ENCODE results near the gene PDZD4.

The PDZD4 gene

DNA sequence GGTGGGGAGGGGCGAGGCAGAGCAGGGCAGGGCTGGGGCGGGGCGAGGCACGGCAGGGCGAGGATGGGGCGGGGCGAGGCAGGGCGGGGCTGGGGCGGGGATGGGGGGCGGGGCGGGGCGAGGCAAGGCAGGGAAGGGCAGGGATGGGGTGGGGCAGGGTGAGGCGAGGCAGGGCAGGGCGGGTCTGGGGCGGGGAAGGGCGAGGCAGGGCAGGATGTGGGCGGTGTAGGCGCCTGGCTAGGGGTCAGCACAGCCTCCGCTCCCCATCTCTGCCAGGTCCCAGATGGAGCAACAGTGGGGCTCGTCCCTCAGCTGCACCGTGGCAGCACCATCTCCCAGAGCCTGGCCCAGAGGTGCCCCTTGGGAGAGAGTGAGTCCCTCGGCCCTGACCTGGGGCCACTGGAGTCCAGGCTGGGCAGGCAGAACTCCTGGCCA lies 53.7 kb downstream of the PDZD4 start:
- Histone ChIP-seq H3K9ac (ENCODE audit: low read depth, low read length) (no peak overlapping the region), H3K9me3 (ENCODE audit: control insufficient read depth, insufficient read depth, low read length) (no peaks in the 10 kb centered on the region), H3K27me3 (ENCODE audit: control insufficient read depth, insufficient read depth, low read length) (no peaks in the 10 kb centered on the region), H3K4me3 (ENCODE audit: low read depth, low read length) (no peak overlapping the region), H3K36me3 (ENCODE audit: control insufficient read depth, insufficient read depth, low read length) (no peaks in the 10 kb centered on the region), H3K4me1 (ENCODE audit: control insufficient read depth, insufficient read depth, low read length) (no peaks in the 10 kb centered on the region)

DNA sequence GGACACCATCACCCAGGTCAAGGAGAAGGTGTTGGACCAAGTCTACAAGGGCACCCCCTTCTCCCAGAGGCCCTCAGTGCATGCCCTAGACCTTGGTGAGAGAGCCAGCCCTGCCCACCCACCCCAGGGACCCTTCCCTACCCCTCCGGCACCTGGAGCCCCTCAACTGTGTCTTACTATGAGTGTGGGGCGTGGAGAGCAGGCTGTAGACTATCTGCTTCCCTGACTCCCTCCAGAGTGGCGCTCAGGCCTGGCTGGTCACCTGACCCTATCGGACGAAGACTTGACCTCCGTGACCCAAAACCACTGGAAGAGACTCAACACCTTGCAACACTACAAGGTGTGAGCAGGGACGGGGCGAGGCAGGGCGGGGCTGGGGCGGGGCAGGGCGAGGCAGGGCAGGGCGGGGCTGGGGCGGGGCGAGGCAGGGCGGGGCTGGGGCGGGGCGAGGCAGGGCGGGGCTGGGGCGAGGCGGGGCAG lies 54.2 kb downstream of the PDZD4 start:
- Histone ChIP-seq H3K4me3 (ENCODE audit: low read depth, low read length) (no peak overlapping the region), H3K9ac (ENCODE audit: low read depth, low read length) (no peak overlapping the region), H3K9me3 (ENCODE audit: control insufficient read depth, insufficient read depth, low read length) (no peaks in the 10 kb centered on the region), H3K27me3 (ENCODE audit: control insufficient read depth, insufficient read depth, low read length) (no peaks in the 10 kb centered on the region), H3K36me3 (ENCODE audit: control insufficient read depth, insufficient read depth, low read length) (no peaks in the 10 kb centered on the region), H3K4me1 (ENCODE audit: control insufficient read depth, insufficient read depth, low read length) (no peaks in the 10 kb centered on the region)

DNA sequence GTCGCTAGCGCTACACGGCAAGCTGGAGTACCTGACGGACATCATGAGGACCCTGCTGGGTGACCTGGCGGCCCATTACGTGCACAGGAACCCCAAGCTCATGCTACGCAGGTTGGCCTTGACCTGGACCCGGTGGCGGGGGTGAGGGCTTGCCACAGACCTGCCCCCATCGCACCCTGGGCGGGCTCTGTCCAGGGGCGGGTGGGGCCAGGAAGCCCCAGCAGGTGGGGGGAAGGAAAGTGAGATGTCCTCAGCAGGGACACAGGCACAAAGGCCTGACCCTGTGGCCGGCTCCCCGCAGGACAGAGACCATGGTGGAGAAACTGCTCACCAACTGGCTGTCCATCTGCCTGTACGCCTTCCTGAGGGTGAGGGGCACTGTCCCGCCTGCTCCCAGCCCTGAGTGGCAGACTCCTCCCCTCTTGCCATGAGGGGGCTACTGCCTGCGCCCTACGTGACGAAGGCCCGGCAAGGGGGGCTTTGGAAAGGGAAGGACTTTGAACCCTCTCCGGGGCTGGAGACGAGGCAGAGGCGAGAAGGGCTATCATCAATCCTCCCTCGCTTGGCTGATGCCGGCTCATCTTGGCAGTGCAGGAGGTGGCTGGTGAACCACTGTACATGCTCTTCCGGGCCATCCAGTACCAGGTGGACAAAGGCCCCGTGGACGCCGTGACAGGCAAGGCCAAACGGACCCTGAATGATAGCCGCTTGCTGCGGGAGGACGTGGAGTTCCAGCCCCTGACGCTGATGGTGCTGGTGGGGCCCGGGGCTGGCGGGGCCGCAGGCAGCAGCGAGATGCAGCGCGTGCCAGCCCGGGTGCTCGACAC lies 54.8 kb downstream of the PDZD4 start:
- Histone ChIP-seq H3K27me3 (ENCODE audit: control insufficient read depth, insufficient read depth, low read length) (no peaks in the 10 kb centered on the region), H3K4me1 (ENCODE audit: control insufficient read depth, insufficient read depth, low read length) (no peaks in the 10 kb centered on the region), H3K36me3 (ENCODE audit: control insufficient read depth, insufficient read depth, low read length) (no peaks in the 10 kb centered on the region), H3K9ac (ENCODE audit: low read depth, low read length) (no peak overlapping the region), H3K9me3 (ENCODE audit: control insufficient read depth, insufficient read depth, low read length) (no peaks in the 10 kb centered on the region), H3K4me3 (ENCODE audit: low read depth, low read length) (no peak overlapping the region)

DNA sequence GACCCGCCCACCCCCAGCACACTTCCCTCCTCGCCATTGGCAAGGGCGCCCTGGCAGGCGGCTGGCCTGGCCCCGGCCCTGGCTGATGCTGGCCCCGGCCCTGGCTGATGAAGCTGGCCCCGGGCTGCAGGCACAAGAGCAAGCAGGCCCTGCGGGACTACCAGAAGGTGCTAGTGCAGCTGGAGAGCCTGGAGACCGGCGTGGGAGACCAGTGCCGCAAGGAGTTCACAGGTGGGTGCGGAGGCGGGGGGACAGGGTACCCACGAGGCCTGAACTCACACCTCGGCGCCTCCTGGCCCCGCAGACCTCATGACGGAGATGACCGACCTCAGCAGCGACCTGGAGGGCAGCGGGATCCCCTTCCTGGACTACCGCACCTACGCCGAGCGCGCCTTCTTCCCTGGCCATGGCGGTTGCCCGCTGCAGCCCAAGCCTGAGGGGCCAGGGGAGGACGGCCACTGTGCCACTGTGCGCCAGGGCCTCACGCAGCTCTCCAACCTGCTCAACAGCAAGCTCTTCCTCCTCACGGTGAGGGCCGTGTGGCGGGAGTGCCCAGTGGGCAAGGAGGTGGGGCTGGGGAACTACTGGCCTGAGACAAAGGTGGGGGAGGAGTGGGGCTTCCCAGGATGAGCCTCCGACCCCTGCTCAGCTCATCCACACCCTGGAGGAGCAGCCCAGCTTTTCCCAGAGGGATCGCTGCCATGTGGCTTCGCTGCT lies 55.6 kb downstream of the PDZD4 start:
- Histone ChIP-seq H3K9ac (ENCODE audit: low read depth, low read length) (no peak overlapping the region), H3K36me3 (ENCODE audit: control insufficient read depth, insufficient read depth, low read length) (no peaks in the 10 kb centered on the region), H3K4me1 (ENCODE audit: control insufficient read depth, insufficient read depth, low read length) (no peaks in the 10 kb centered on the region), H3K4me3 (ENCODE audit: low read depth, low read length) (no peak overlapping the region), H3K27me3 (ENCODE audit: control insufficient read depth, insufficient read depth, low read length) (no peaks in the 10 kb centered on the region), H3K9me3 (ENCODE audit: control insufficient read depth, insufficient read depth, low read length) (no peaks in the 10 kb centered on the region)

DNA sequence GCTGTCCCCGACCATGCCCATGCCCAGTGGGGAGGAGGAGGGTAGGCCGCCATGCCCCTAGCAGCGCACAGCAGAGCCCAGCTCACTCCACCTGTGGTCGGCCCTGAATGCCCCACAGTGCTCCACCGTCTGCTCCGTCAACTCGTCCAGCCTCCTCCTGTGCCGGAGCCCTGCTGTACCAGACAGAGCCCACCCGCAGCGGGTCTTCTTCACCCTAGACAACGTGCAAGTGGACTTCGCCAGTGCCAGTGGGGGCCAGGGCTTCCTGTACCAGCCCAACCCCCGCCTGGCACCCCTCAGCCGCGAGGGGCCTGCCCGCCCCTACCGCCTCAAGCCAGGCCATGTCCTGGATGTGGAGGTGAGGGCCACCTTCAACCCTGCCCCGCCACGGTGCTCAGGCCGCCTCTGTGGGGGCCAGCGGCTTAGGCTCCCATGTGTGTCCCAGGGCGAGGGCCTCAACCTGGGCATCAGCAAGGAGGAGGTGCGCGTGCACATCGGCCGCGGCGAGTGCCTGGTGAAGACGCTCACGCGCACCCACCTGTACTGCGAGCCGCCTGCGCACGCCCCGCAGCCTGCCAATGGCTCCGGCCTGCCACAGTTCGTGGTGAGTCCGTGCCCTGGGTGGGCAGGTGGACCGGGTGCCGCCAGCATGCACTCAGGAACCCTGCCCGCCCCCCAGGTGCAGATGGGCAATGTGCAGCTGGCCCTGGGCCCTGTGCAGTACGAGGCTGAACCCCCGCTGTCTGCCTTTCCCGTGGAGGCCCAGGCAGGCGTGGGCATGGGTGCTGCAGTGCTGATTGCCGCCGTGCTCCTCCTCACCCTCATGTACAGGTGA lies 56.4 kb downstream of the PDZD4 start:
- H3K9ac ChIP-seq (ENCODE audit: low read depth, low read length): no peak overlapping the region
- no peaks in the 10 kb centered on the region for H3K4me1 ChIP-seq (ENCODE audit: control insufficient read depth, insufficient read depth, low read length)
- no peaks in the 10 kb centered on the region for H3K27me3 ChIP-seq (ENCODE audit: control insufficient read depth, insufficient read depth, low read length)
- no peak overlapping the region for H3K4me3 ChIP-seq (ENCODE audit: low read depth, low read length)
- no peaks in the 10 kb centered on the region for H3K9me3 ChIP-seq (ENCODE audit: control insufficient read depth, insufficient read depth, low read length)
- no peaks in the 10 kb centered on the region for H3K36me3 ChIP-seq (ENCODE audit: control insufficient read depth, insufficient read depth, low read length)

DNA sequence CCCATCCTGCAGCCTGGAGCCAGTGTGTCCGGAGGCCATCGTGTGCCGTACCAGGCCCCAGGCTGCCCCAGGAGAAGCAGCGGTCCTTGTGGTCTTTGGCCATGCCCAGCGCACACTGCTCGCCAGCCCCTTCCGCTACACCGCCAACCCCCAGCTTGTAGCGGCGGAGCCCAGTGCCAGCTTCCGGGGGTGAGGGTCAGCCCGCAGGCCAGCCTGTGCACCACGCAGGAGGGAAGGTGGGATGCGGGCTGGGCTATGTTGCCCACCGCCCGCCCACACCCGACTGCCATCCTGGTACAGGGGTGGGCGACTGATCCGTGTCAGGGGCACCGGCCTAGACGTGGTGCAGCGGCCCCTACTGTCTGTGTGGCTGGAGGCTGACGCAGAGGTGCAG lies 57.1 kb downstream of the PDZD4 start:
- no peaks in the 10 kb centered on the region for H3K4me1 ChIP-seq (ENCODE audit: control insufficient read depth, insufficient read depth, low read length)
- H3K9me3 ChIP-seq (ENCODE audit: control insufficient read depth, insufficient read depth, low read length): no peaks in the 10 kb centered on the region
- no peak overlapping the region for H3K4me3 ChIP-seq (ENCODE audit: low read depth, low read length)
- no peaks in the 10 kb centered on the region for H3K36me3 ChIP-seq (ENCODE audit: control insufficient read depth, insufficient read depth, low read length)
- no peak overlapping the region for H3K9ac ChIP-seq (ENCODE audit: low read depth, low read length)
- H3K27me3 ChIP-seq (ENCODE audit: control insufficient read depth, insufficient read depth, low read length): no peaks in the 10 kb centered on the region

DNA sequence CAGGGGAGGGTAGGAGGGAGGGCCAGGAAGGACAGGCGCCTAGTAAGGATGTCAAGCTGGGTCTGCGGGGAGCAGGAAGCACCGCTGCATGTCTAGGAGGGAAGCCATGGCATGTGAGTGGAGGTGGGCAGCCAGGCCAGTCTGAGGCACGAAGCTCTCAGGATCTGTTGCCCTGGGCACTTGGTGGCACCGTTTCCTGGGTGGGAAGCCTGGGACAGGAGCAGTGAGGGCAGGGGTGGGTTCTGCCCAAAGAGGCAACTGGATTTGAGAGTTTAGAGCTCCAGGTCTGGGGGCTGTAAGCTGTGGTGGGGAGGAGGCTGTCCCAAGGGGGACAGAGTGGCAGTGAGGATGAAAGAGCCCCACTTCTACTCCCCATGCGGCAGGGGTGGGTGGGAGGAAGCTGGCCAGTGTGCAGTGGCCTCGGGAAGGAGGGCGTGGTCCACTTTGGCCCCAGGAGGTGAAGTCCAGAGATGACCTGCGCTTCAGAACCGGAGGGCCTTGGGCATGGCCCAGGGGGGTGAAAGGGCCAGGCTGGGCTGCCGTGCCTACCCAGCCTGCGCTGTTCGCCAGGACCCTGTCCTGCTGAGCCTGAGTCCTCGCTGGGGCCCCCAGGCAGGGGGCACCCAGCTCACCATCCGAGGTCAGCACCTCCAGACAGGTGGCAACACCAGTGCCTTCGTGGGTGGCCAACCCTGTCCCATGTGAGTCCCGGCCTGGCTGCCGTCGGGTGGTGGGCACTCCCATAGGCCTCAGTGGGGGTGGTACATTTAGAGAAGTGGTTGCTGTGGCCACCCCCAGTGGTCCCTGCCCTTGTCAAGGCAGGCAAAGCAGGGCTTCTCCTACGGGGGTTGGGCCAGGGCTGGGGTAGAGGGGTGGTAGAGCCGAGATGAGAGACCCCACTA lies 57.8 kb downstream of the PDZD4 start:
- H3K4me3 ChIP-seq (ENCODE audit: low read depth, low read length): no peak overlapping the region
- H3K4me1 ChIP-seq (ENCODE audit: control insufficient read depth, insufficient read depth, low read length): no peaks in the 10 kb centered on the region
- no peak overlapping the region for H3K9ac ChIP-seq (ENCODE audit: low read depth, low read length)
- no peaks in the 10 kb centered on the region for H3K27me3 ChIP-seq (ENCODE audit: control insufficient read depth, insufficient read depth, low read length)
- H3K9me3 ChIP-seq (ENCODE audit: control insufficient read depth, insufficient read depth, low read length): no peaks in the 10 kb centered on the region
- H3K36me3 ChIP-seq (ENCODE audit: control insufficient read depth, insufficient read depth, low read length): no peaks in the 10 kb centered on the region

DNA sequence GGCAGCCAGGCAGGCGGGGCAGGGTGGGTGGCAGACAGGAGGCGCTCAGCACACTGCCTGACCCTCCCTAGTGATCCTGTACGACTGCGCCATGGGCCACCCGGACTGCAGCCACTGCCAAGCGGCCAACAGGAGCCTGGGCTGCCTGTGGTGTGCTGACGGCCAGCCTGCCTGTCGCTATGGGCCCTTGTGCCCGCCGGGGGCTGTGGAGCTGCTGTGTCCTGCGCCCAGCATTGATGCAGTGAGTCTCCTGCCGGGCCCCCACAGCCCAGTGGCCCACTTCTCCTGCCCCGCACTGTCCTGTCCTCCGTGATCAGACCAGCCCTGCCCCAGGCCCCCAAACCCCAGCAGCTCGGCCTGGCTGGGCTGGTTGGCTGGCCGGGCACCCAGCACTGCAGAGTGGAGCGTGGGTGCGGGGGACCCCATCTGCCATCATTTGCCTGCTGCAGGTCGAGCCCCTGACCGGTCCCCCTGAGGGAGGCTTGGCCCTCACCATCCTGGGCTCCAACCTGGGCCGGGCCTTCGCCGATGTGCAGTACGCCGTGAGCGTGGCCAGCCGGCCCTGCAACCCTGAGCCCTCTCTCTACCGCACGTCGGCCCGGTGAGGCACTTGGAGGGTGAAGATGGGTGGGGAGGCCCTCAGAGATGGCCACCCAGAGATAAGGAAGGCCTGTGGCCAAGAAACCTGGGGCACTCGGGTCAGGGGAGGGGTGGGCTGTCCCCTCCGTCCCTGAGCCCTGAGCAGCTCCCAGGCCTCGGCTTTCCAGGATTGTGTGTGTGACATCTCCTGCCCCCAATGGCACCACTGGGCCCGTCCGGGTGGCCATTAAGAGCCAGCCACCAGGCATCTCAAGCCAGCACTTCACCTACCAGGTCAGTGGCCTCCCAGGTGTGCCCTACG lies 58.7 kb downstream of the PDZD4 start:
- no peak overlapping the region for H3K9ac ChIP-seq (ENCODE audit: low read depth, low read length)

DNA sequence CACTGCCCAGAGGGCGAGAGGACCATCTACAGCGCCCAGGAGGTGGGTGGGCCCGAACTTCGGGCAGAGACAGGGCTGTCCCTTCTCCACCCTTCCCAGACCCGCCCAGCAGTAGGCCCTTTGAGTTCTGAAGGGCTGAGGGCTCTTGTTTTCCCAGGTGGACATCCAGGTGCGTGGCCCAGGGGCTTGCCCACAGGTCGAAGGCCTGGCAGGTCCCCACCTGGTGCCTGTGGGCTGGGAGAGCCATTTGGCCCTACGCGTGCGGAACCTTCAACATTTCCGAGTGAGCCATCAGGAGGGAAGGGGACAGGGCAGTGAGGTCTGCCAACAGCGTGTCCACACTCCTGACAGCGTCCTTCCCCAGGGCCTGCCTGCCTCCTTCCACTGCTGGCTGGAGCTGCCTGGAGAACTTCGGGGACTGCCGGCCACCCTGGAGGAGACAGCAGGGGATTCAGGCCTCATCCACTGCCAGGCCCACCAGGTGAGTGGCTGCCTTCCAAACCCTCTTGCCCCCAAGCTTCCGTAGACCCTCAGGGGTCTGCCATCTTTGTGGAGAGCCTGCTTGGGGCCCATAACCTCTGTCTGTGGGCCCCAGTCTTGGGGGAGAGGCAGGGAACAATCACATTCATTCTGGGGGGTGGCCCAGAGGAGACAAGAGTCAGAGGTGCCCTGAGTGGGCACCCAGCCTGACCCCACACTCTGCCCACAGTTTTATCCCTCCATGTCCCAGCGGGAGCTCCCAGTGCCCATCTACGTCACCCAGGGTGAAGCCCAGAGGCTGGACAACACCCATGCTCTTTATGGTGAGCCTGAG lies 59.5 kb downstream of the PDZD4 start:
- Histone ChIP-seq H3K4me1 (ENCODE audit: control insufficient read depth, insufficient read depth, low read length) (no peaks in the 10 kb centered on the region), H3K9me3 (ENCODE audit: control insufficient read depth, insufficient read depth, low read length) (no peaks in the 10 kb centered on the region), H3K4me3 (ENCODE audit: low read depth, low read length) (no peak overlapping the region), H3K9ac (ENCODE audit: low read depth, low read length) (no peak overlapping the region), H3K27me3 (ENCODE audit: control insufficient read depth, insufficient read depth, low read length) (no peaks in the 10 kb centered on the region), H3K36me3 (ENCODE audit: control insufficient read depth, insufficient read depth, low read length) (no peaks in the 10 kb centered on the region)

More for the DNA sequence above, 58.7 kb downstream of the PDZD4 start:
- Histone ChIP-seq H3K4me1 (ENCODE audit: control insufficient read depth, insufficient read depth, low read length) (no peaks in the 10 kb centered on the region), H3K27me3 (ENCODE audit: control insufficient read depth, insufficient read depth, low read length) (no peaks in the 10 kb centered on the region), H3K36me3 (ENCODE audit: control insufficient read depth, insufficient read depth, low read length) (no peaks in the 10 kb centered on the region), H3K9me3 (ENCODE audit: control insufficient read depth, insufficient read depth, low read length) (no peaks in the 10 kb centered on the region), H3K4me3 (ENCODE audit: low read depth, low read length) (no peak overlapping the region)
